Body of pancreas (tissue), 4 donors: Measurements from ENCODE around the gene PDLIM7.

ENCODE experiments used
- CTCF ChIP-seq, 7 experiments: fragments of 450-650 bp in 4 of 7; fragments of 200-600 bp in 3 of 7; sonication (generic) in 3 of 7; IDR thresholded peaks; one replicate each; pipeline ENCODE4 v1.5.1; 2016 to 2019; ENCODE audit warnings: antibody characterized with exemption in 7 of 7
- POLR2A ChIP-seq, 3 donors: fragments of 450-650 bp; IDR thresholded peaks; one replicate each; pipeline ENCODE4 v1.6.1; 2016; ENCODE audit warnings: antibody characterized with exemption in 3 of 3, mild to moderate bottlenecking in 2 of 3

GRCh38 chr5:177440990-177441780 lies 56.2 kb downstream of the PDLIM7 start:
- TF ChIP-seq CTCF (IDR thresholded peaks at IDR 0.05): no peak
- no peak for TF ChIP-seq POLR2A (IDR thresholded peaks at IDR 0.05)
